SH-SY5Y (cell line): ENCODE results near the gene ZNF615.

Experiments used
- GATA2 ChIP-seq: IDR thresholded peaks from 2 replicates; pipeline ENCODE4 v1.6.1; 2011; ENCODE audit warnings: mild to moderate bottlenecking, low read depth, low read length
- GATA3 ChIP-seq: IDR thresholded peaks from 2 replicates; pipeline ENCODE4 v1.6.1; 2011; ENCODE audit warnings: low read depth, mild to moderate bottlenecking, low read length, moderate library complexity

DNA sequence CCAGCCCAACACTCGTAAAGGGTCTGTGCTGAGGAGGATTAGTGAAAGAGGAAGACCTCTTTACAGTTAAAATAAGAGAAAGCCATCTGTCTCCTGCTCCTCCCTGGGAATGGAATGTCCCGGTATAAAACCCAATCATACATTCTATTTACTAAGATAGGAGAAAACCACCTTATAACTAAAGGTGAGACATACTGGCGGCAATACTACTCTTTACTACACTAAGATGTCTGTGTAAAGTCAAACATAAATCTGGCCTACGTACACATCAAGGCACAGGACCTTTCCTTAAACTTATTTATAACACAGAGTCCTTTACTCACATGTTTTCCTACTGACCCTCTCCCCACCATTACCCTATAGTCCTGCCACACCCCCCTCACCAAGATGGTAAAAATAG is 24.6 kb downstream of the ZNF615 start:
- TF ChIP-seq GATA2 (no peak), GATA3 (no peak)
